Activated CD4-positive, alpha-beta T cell treated with anti-CD3 and anti-CD28 coated beads, Interleukin-2, amount 50 U/mL, for 16 hours (primary cell): ENCODE data around the gene PLA2G2E.
"Not testable (repeated sequence)": the region's sequence is repeated elsewhere in the genome, so short reads cannot be mapped to it uniquely, and the experiment has no call there.

Experiments used
- DNase-seq: peaks from one replicate; pipeline ENCODE4 v3.0.0-alpha.2; 2020

The PLA2G2E gene

DNA sequence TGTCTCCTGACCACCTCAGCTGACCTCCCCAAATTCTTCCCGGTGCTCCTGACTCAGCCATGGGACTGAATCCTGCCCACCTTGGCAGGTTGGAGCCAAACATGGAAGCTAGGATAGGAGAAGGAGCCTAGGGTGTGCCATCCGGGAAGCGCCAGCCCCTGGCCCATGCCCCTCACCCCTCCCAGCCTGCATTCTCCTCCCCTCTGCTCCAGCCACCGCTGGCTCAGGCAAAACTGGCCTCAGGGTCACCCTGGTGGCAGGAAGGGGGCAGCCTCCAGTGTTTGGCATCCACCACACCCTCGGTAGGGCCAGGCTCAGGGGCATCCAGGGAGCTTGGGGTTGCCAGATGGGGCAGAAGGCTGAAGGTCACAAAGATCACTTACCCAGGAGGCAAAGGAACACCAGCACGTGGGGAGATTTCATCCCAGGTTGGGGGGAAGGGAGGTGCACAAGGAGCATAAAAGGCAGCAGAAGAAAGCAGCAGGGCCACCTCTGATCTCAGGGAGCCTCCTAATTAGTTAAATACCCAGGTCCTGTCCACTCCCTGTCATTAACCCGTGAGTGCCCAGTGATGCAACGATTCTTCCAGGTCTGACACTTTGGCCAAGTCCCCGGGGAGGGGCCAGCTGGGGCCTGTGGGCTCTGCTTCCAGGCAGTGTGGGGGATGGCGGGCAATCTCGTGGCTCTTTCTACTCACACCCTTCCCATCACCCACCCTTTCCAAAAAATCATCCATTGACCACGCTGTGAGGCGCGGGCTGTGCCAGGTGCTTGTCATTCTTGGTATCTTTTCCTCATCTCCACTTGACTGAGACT is at the start of gene PLA2G2E:
Gene PLA2G2E (minus strand): TSS at position 481 of the 816 bp plus-strand sequence. CDS start 58 bp downstream, at position 423.
- DNase-seq: no peak

DNA sequence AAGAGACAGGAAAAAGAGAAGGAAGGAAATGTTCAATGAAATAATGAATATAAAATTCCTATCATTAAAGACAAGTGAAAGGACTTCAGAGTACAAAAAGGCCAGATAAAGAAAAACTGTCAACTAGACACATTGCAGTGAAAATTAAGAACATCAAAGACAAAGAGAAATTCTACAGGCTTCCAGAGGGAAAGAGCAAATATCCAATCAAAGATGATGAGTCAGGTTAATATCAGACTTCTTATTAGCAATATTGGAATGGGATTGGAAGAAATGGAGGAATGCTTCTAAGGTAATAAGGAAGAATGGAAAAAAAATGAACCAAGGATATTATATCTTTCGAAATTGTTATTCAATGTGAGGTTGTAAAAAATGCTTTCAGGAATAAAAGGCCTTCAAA is 48.2 kb upstream of the PLA2G2E start:
- DNase-seq: no peak

GRCh38 chr1:19969898-19970660 is 46.7 kb upstream of the PLA2G2E start:
- no peak for DNase-seq

- no peak for DNase-seq
Measured at GRCh38 chr1:19967808-19968207, 44.4 kb upstream of the PLA2G2E start.

GRCh38 chr1:19964542-19964941 is 41.1 kb upstream of the PLA2G2E start:
- DNase-seq: no peak

- DNase-seq: no peak
Measured at GRCh38 chr1:19963636-19964035, 40.2 kb upstream of the PLA2G2E start.

DNA sequence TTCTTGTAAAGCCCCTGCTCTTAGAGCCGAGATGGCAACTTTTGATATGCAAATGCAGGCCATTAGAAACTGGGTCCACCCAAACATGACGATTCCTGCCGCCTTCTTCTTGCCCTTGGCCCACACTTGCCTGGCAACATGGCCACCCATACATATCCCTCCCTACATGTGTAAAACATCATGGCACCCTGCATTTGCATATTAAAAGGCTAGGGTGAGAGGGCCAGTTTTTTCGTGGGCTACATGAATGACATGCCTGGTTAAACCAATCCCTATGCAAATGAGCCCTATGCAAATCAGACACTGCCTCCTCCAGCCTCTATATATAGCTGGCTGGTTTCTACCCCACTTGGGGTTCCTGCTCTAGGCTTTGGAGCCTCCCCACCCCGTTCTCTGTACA is 37.2 kb upstream of the PLA2G2E start:
- no peak for DNase-seq

GRCh38 chr1:19957779-19958178 is 34.4 kb upstream of the PLA2G2E start:
- no peak for DNase-seq

DNA sequence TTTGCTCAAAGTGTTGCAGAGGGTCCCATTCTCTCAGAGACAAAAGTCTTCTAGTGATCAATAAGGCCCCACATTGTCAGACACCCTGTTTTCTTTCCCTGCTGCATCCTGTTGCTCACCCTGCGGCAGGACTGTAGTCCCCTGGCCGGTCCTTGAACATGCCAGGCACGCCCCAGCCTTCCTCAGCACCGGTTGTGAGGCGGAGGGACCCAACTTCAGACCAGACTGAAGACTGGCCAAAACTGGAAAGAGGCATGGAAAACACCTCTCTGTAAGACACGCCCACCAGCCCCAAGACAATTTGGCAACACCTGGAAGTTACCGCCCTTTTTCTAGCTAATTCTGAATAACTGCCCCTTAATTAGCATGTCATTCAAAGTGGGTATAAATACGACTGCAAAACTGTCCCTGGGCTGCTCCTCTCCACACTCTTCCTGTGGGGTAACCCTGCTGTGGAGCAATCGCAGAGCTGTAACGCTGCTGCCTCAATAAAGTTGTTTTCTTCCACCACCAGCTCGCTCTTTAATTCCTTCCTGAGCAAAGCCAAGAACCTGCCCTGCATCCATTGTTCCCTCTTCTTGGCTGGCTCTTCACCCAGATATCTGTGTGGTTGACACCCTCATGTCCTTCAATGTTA is 32.2 kb upstream of the PLA2G2E start:
- DNase-seq: no peak

GRCh38 chr1:19954059-19954458 is 30.6 kb upstream of the PLA2G2E start:
- DNase-seq: no peak

DNA sequence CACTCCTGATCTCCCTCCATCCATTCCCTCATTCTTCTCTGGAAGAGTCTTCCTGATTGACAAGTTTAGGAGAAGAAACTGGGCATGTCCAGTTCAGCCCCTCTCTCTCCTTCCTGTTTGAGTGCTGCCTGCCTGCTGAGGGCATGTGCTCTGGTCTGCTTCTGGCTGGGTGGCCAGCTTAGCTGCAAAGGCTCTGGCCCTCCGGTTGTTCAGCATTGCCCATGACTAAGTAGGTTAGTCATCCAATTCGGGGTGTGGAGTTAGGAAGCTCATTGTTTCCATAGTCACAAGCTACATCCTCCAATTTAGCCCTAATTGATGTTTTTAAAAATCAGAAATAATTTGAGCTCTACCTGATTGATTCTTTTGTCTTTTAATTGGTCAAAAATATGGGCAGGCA is 25.6 kb upstream of the PLA2G2E start:
- DNase-seq: no peak

- no peak for DNase-seq
Measured at GRCh38 chr1:19946971-19947370, 23.6 kb upstream of the PLA2G2E start.

DNA sequence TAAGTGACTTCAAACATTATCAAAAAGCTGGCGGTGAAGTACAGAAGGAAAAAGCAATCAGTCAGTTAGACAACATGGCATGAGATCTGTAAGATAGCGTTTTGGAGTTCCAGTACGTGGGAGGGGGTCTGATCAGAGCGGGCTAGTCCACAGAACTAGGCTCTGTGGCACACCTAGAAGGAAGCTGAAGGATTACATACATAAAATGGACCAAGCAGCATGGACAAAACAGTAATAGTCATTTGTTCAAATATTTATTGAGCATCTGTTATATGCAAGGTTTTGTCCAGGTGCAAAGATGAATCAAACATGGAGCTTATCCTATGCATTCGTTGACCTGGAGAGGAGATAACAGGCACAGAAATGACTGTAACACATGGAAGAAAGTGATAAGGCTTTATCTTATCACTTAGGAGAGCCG is 22.9 kb upstream of the PLA2G2E start:
- no peak for DNase-seq

DNA sequence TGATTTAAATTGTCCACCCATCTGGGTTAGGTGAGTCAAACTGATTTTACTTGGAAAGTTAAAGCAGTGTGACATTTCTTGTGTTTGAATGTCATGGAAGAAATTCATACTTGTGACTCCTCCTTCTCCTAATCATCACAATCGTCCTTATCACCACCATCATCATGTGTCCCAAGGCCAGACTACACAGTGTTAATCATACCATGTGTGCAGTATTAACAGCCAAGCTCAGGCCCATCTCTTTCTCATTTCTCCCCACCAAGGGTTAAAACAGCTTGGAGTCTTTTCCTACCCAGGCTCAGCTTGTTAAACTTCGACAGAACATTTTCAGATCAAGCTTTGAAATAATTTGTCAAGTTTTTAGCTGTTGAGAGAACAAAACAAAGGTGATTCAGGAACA is 22.5 kb upstream of the PLA2G2E start:
- DNase-seq: no peak

DNA sequence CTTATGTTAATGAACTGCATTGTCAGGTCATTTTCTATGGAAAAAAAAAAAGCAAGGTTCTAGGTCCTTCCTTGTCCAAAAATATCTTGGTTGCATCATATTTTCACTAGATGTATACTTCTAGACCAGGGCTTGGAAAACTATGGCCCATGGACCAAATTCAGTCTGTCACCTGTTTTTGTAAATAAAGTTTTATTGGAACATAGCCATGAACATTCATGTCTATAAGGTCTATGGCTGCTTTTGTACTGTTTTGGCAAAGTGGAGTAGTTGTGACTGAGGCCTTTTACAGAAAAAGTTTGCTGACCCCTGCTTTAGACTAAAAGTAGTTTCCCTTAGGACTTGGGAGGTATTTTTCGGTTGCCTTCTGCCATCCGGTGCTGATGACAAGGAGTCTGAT is 19.2 kb upstream of the PLA2G2E start:
- DNase-seq: no peak

- DNase-seq: no peak
Measured at GRCh38 chr1:19942088-19942487, 18.7 kb upstream of the PLA2G2E start.

DNA sequence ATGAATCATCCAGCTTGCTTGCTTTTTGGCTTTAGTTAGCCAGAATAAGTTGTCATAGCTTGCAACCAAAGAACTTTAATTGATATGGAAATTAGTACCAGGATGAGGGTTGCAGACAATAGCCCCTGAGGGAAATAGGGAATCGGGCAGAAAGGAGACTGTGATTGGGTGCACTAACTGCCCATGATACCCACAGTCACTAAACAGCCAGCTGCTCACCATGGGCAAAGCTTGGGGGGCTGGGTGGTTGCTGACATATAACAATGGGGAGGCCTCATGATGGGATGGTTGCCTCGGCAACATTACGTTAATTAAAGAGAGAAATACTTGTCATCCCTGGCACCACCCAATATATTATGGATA is 17.8 kb upstream of the PLA2G2E start:
- DNase-seq: no peak

DNA sequence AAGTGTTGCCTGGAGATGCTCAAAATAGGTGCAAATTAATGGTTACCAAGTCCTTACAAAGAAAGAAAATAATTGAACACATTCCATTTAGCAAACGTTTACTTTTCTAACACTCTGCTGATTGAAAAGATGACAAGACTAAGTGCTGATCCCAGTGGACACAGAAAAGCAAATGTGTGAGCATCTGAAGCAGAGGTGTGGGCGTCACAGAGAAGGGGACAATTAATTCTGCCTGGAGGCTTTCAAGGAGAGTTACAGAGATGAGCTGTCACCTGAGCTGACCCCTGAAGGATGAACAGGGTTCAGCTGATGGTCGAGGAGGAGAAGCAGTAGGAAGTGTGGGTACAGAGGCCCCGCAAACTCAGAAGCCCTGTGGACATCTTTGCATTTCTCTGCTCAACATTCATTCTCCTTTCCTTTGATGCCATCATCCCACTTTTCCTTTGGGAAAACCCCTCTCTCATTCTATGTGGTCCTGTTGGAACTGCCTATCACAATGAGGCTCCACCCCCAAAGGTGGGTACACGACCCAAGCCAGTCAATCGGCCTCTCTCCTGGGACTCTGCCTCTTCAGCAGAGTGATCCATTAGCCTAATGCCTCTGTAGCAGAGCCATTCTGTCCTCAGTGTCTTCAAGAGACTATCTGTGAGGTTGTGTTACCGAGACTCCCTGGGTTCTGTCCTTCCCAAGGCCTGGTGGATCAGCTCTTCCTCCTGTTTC is 17.2 kb upstream of the PLA2G2E start:
- DNase-seq: no peak

DNA sequence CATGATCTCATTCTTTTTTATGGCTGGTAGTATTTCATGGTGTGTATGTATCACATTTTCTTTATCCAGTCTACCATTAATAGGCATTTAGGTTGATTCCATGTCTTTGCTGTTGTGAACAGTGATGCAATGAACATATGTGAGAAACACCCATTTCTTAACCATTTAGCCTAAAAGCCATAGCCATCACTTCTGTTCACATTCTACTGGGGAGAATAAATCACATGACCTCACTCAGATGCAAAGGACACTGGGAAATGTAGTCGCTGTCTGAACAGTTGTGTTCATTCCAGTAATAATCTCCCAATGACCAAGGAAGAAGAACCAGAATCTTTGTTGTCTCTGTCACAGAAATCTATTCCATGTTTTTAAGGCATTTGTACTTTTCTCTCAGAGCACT is 15.1 kb upstream of the PLA2G2E start:
- no peak for DNase-seq

- DNase-seq: no peak
Measured at GRCh38 chr1:19936061-19936750, 12.8 kb upstream of the PLA2G2E start.

- no peak for DNase-seq
Measured at GRCh38 chr1:19934336-19934735, 10.9 kb upstream of the PLA2G2E start.

GRCh38 chr1:19932866-19933265 is 9.4 kb upstream of the PLA2G2E start:
- DNase-seq: no peak

DNA sequence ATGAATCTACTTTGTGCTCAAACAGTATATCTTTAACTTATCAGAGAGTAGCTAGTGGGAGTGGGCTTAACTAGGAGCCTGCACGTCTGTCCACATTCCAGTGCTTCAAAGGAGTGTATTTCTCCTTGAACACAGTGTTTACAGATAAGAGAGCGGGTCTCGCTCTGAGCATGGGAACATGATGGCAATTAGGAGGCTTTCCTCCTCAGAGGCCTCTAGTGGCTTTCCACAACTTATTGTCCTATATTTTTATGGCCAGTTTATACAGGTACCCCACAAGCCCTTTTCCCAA is 3.7 kb upstream of the PLA2G2E start:
- not testable (repeated sequence) for DNase-seq
